Neural progenitor cell (in vitro differentiated cells): ENCODE results near the gene FRMD5.

Experiments used
- EZH2 ChIP-seq: fragments of 200-600 bp; sonication (generic); IDR thresholded peaks from 2 replicates; pipeline ENCODE4 v1.6.1; 2017; ENCODE audit warnings: antibody characterized with exemption, mild to moderate bottlenecking, moderate library complexity
- TF ChIP-seq, protein P1 (sequence below): fragments of 200-600 bp; sonication (generic); IDR thresholded peaks from 2 replicates; pipeline ENCODE4 v1.5.1; 2017; ENCODE audit warnings: antibody characterized with exemption, mild to moderate bottlenecking

DNA sequence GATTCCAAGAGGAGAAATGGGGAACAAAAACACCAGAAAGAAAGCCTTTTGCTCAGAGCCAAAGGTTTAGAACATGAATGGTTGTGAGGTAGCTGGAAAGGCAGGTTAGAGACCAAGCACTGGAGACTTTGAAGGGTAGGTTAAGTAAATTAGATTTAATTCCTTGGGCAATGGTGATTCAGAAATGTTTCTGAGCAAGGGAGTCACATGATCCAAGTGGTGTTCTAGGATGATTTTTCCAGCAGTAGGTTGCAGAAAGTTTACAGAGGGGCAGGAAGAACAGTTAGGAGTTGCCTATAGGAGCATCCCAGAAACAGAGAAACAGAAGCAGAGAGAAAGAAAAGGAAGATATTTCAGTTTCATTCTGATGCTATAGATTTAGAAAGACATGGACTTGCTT is 228.4 kb downstream of the FRMD5 start:
- TF ChIP-seq, protein P1, sequence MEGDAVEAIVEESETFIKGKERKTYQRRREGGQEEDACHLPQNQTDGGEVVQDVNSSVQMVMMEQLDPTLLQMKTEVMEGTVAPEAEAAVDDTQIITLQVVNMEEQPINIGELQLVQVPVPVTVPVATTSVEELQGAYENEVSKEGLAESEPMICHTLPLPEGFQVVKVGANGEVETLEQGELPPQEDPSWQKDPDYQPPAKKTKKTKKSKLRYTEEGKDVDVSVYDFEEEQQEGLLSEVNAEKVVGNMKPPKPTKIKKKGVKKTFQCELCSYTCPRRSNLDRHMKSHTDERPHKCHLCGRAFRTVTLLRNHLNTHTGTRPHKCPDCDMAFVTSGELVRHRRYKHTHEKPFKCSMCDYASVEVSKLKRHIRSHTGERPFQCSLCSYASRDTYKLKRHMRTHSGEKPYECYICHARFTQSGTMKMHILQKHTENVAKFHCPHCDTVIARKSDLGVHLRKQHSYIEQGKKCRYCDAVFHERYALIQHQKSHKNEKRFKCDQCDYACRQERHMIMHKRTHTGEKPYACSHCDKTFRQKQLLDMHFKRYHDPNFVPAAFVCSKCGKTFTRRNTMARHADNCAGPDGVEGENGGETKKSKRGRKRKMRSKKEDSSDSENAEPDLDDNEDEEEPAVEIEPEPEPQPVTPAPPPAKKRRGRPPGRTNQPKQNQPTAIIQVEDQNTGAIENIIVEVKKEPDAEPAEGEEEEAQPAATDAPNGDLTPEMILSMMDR, result no peak
- TF ChIP-seq EZH2, result no peak
